ENCODE data around the gene SLC51B. TPM values are rescaled to one million over a fixed set of nuclear protein-coding genes. Genes with fewer than 3 reads are reported as not detected.

SLC51B gene
- total RNA-seq: not detected in 2 replicates

DNA sequence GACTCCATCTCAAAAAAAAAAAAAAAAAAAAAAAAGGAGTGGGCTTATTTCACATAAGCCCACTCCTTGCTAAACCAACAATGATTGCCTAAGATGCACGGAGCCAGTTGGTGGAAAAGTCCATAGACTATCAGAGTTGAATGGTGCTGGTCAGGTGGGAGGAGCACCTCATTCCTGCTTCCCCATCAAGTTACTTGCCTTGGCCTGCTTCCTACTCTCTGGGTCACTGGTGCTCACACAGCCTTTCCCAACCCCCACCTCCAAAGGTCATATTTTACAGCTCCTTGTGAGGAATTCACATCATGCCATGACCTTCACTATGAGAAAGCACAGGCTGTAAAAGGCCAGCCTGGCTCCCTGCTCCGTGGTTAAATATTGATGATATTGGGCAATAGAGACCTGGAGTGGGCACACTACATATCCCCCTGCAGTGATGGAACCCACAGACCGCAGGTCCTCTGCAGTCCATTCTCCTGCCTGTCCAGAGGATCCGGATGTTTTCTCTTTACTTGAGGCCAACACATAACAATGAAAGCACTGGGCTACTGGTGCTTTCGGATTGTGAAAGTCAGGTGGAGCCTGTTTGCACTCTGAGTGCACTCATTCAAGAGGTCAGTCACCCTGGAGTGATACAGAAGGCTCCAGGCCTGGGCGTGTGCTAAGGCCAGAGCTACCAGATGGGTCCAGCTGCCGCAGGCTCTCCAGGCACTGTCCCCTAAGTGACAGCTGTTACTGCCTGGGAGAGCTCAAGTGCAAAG is at the start of gene SLC51B:
Gene SLC51B, plus strand, starts transcription at position 664 of the 758 bp plus-strand sequence. CDS start 4,618 bp downstream, outside the sequence.

GRCh38 chr15:65028921-65029735 is 16.1 kb upstream of the SLC51B start, which contains the start of gene MTFMT:
Gene MTFMT, minus strand, starts transcription at chr15:65029639. Its CDS starts 26 bp downstream, at chr15:65029613.

DNA sequence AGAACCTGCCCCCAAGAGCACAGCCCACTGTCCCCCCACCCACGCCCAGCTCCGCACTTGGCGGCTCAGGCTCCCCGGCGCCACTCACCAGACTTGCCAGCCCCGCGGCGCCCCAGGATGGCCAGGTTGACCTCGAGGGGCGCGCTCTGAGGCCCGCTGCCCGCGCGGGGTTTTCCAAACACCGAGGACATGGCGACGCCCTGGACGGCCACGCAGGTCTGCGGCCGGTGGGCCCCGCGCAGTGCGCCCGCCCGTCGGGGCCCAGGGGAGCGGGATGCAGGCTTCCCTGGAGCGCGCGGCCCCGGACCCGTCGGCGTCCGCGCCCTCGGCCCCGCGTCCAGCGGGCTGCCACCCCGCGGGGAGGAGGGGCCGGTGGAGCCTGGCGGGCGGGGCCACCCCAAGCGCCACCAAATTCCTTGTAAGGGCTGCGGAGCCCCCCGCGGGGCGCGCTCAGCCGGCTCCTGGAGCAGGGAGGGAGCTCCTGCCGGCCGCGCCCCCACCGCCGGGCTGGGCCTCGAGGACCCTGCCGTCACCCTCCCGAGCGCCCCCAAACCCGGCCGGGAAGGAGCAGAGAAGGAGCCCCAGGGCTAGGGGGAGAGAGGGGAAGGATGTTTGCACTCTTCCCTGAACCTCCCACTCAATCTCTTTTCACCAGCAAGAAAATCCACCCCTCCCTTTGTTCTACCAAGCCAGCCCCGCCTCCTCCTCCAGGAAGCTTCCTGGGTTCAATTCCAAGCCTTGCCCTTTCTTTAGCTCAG is 22.6 kb downstream of the SLC51B start, which contains the start of gene RASL12:
Gene RASL12, minus strand, starts transcription at position 347 of the 758 bp plus-strand sequence. Its CDS starts 156 bp downstream, at position 191.

DNA sequence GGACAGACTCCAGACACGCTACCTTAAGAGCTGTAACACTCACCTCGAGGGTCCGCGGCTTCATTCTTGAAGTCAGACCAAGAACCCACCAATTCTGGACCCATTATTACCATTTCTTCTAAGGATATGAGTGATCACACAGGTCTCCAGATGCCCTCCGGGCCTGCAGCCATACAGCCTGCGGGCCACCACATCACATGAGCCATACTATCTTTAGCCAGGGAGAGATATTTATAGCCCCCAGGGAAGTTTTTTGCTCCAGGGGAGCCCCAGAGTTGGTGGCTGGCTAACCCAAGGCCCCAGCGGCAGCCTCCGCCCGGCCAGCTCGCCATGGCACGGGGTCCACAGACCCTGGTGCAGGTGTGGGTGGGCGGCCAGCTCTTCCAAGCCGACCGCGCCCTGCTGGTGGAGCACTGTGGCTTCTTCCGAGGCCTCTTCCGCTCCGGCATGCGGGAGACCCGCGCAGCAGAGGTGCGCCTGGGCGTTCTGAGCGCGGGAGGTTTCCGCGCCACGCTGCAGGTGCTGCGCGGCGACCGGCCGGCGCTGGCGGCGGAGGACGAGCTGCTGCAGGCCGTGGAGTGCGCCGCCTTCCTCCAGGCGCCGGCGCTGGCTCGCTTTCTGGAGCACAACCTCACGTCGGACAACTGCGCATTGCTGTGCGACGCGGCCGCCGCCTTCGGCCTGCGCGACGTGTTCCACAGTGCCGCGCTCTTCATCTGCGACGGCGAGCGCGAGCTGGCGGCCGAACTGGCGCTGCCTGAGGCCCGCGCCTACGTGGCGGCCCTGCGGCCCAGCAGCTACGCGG is 31.5 kb downstream of the SLC51B start, which contains the start of gene KBTBD13:
Gene KBTBD13, plus strand, starts transcription at position 261 of the 805 bp plus-strand sequence. Its CDS starts 70 bp downstream, at position 331.

Other genes starting within 250 kb of the SLC51B start
- 4.8 and 9.9 TPM in 2 replicates for gene PIF1, start 219.7 kb upstream of the SLC51B start, total RNA-seq
- 60.5 and 76.0 TPM in 2 replicates for gene PLEKHO2, start 203.5 kb upstream of the SLC51B start, total RNA-seq
- 6.4 and 10.6 TPM in 2 replicates for gene ANKDD1A, start 133.5 kb upstream of the SLC51B start, total RNA-seq
- gene SPG21, start 55.5 kb upstream of the SLC51B start, total RNA-seq: 100 and 112 TPM in 2 replicates
- gene MTFMT, start 15.7 kb upstream of the SLC51B start, total RNA-seq: 23.1 and 26.1 TPM in 2 replicates
- gene RASL12, start 22.6 kb downstream of the SLC51B start, total RNA-seq: 0.52 and 0.76 TPM in 2 replicates
- not detected in 2 replicates for gene KBTBD13, start 31.4 kb downstream of the SLC51B start, total RNA-seq
- gene UBAP1L, start 69.8 kb downstream of the SLC51B start, total RNA-seq: 2.4 and 2.7 TPM in 2 replicates
- 24.5 and 24.6 TPM in 2 replicates for gene PDCD7, start 88.4 kb downstream of the SLC51B start, total RNA-seq
- gene CLPX, start 140.0 kb downstream of the SLC51B start, total RNA-seq: 59.7 and 62.5 TPM in 2 replicates
- gene CILP, start 166.1 kb downstream of the SLC51B start, total RNA-seq: 4.6 and 13.8 TPM in 2 replicates
- gene PARP16, start 241.5 kb downstream of the SLC51B start, total RNA-seq: 6.7 and 8.9 TPM in 2 replicates